Fibroblast of skin of abdomen (primary cell): ENCODE measurements around the gene PBLD.
"Not testable (repeated sequence)": the region's sequence is repeated elsewhere in the genome, so short reads cannot be mapped to it uniquely, and the experiment has no call there.

Experiments used
- DNase-seq: peaks from one replicate; pipeline ENCODE4 v3.0.0-alpha.2; 2013

The PBLD gene

GRCh38 chr10:68277814-68278213 is 54.9 kb downstream of the PBLD start:
- not testable (repeated sequence) for DNase-seq

GRCh38 chr10:68276224-68276623 is 56.5 kb downstream of the PBLD start:
- no peak for DNase-seq

GRCh38 chr10:68275600-68276126 is 57.1 kb downstream of the PBLD start:
- DNase-seq, result no peak

GRCh38 chr10:68272833-68273232 is 59.9 kb downstream of the PBLD start:
- DNase-seq, result no peak

GRCh38 chr10:68271196-68271882 is 61.4 kb downstream of the PBLD start:
- no peak for DNase-seq

GRCh38 chr10:68269562-68270290 is 63.0 kb downstream of the PBLD start:
- no peak for DNase-seq

- no peak for DNase-seq
Measured at GRCh38 chr10:68261132-68261856, 71.4 kb downstream of the PBLD start.

GRCh38 chr10:68253346-68253745 is 79.4 kb downstream of the PBLD start:
- no peak for DNase-seq

GRCh38 chr10:68251625-68252495 is 80.9 kb downstream of the PBLD start:
- DNase-seq, result no peak

GRCh38 chr10:68251151-68251550 is 81.6 kb downstream of the PBLD start:
- DNase-seq, result no peak

GRCh38 chr10:68249297-68249696 is 83.4 kb downstream of the PBLD start:
- DNase-seq, result no peak

- DNase-seq, result no peak
Measured at GRCh38 chr10:68247931-68248330, 84.8 kb downstream of the PBLD start.

GRCh38 chr10:68246397-68246796 is 86.3 kb downstream of the PBLD start:
- DNase-seq, result not testable (repeated sequence)

GRCh38 chr10:68242051-68242450 is 90.7 kb downstream of the PBLD start:
- DNase-seq, result peak; percentile 34

GRCh38 chr10:68239596-68240150 is 93.1 kb downstream of the PBLD start:
- DNase-seq, result no peak

GRCh38 chr10:68239069-68239468 is 93.7 kb downstream of the PBLD start:
- DNase-seq, result no peak

- no peak for DNase-seq
Measured at GRCh38 chr10:68238371-68238770, 94.4 kb downstream of the PBLD start.

GRCh38 chr10:68237173-68237572 is 95.6 kb downstream of the PBLD start:
- DNase-seq, result no peak

- DNase-seq, result no peak
Measured at GRCh38 chr10:68235581-68235980, 97.1 kb downstream of the PBLD start.

- DNase-seq, result no peak
Measured at GRCh38 chr10:68235111-68235510, 97.6 kb downstream of the PBLD start.

- DNase-seq, result no peak
Measured at GRCh38 chr10:68233046-68233445, 99.7 kb downstream of the PBLD start.
